CD4-positive, alpha-beta T cell (primary cell): ENCODE results near the gene LARGE1. TPM values are rescaled to one million over a fixed set of nuclear protein-coding genes. Genes with fewer than 3 reads are reported as not detected.

Experiments used
- ATAC-seq: fragments of 200-7000 bp; cut with Tn5 transposase; one replicate; pipeline ENCODE4 v1.10.0; 2022; ENCODE audit warnings: mild to moderate bottlenecking; ENCODE audit not compliant: poor library complexity
- CTCF ChIA-PET: fragments of 350-600 bp; sonication (Branson Sonifier 250); formaldehyde crosslinking; loops from one replicate; lab custom pipeline; 2021; ENCODE audit warnings: antibody characterized with exemption, inconsistent platforms; lab: Charles Lee
- POLR2A ChIA-PET: fragments of 350-600 bp; sonication (Branson Sonifier 250); formaldehyde crosslinking; loops from one replicate; lab custom pipeline; 2021; ENCODE audit warnings: antibody characterized with exemption, inconsistent platforms; lab: Charles Lee
- DNase-seq, 14 experiments: peaks; one replicate each; pipeline ENCODE4 v3.0.0-alpha.2; 2013 to 2020; ENCODE audit warnings: mixed read lengths in 2 of 14
- H3K27ac ChIP-seq, 2 donors: one replicate each; pipeline versions ENCODE4 v1.5.1 to v1.7.0; 2013; ENCODE audit warnings: low read length in 2 of 2, low read depth in 1 of 2, mild to moderate bottlenecking in 1 of 2
- H3K27me3 ChIP-seq, 2 experiments: 1 replicate in 1 of 2; 2 replicates in 1 of 2; pipeline versions ENCODE4 v1.6.1 to v1.7.0; 2013; ENCODE audit warnings: low read length in 2 of 2, control low read depth in 1 of 2, mild to moderate bottlenecking in 1 of 2, moderate library complexity in 1 of 2; ENCODE audit not compliant: insufficient read depth in 2 of 2, control insufficient read depth in 1 of 2
- H3K36me3 ChIP-seq: one replicate; pipeline ENCODE4 v1.6.1; 2013; ENCODE audit warnings: low read length, control low read depth; ENCODE audit not compliant: insufficient read depth
- H3K4me1 ChIP-seq: one replicate; pipeline ENCODE4 v1.6.1; 2013; ENCODE audit warnings: low read length, control low read depth; ENCODE audit not compliant: insufficient read depth
- H3K4me3 ChIP-seq: one replicate; pipeline ENCODE4 v1.5.1; 2013; ENCODE audit warnings: mild to moderate bottlenecking, low read length, moderate library complexity
- H3K9me3 ChIP-seq, 2 experiments: 1 replicate in 1 of 2; 2 replicates in 1 of 2; pipeline versions ENCODE4 v1.6.1 to v1.7.0; 2013; ENCODE audit warnings: low read length in 2 of 2, mild to moderate bottlenecking in 2 of 2, control low read depth in 1 of 2, moderate library complexity in 1 of 2; ENCODE audit not compliant: control insufficient read depth in 1 of 2, insufficient read depth in 1 of 2
- H3K27ac Mint-ChIP-seq: one replicate; pipeline ENCODE4 v1.8.0; 2020; ENCODE audit warnings: mixed read lengths
- H3K27me3 Mint-ChIP-seq: one replicate; pipeline ENCODE4 v1.8.0; 2021; ENCODE audit warnings: mixed read lengths
- H3K36me3 Mint-ChIP-seq: one replicate; pipeline ENCODE4 v1.8.0; 2021; ENCODE audit warnings: low read depth, mixed read lengths
- H3K4me1 Mint-ChIP-seq: one replicate; pipeline ENCODE4 v1.8.0; 2021; ENCODE audit warnings: low read depth, mixed read lengths
- H3K4me3 Mint-ChIP-seq: one replicate; pipeline ENCODE4 v1.8.0; 2020; ENCODE audit warnings: mild to moderate bottlenecking, mixed read lengths
- H3K9me3 Mint-ChIP-seq: one replicate; pipeline ENCODE4 v1.8.0; 2020; ENCODE audit warnings: mixed read lengths
- CTCF ChIP-seq: fragments of 200-600 bp; IDR thresholded peaks from one replicate; pipeline ENCODE4 v1.8.0; 2022; ENCODE audit warnings: antibody characterized with exemption, mild to moderate bottlenecking
- intact Hi-C, 2 experiments: fragments of 100-400 bp; cut with DNase I in 1 of 2; cut with micrococcal nuclease in 1 of 2; formaldehyde crosslinking; loops; one replicate each; pipeline versions ENCODE4 v1.15.1 to v1.9.0; 2023 to 2025; cut with DNase I, micrococcal nuclease
- total RNA-seq, 174 experiments: library from RNA in 2 of 174; stranded (reverse) in 2 of 174; gene quantifications; one replicate each; pipeline ENCODE4 v1.2.3 and lab custom pipeline; 2021 to 2026

The LARGE1 gene
- total RNA-seq, 2 experiments from 2014 or later, result 0.14 to 0.70 TPM

DNA sequence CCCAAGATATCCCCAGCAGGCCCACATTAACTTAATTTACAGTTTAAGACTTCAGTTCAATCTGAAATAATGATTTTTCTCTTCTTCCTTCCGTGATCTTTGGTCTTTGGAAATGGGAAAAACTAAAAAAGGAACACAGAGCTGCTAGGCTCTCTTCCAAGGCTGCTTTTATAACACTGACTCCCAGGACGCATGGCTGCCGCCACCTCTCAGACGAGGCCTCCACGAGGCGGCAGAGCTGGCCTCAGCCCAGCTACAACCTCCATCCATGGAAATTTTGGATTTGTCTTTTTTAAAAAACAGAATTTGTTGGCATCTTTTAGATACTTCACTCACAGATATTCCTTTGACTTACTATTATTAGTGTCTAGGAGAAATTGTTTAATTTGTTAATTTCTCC, 476.6 kb downstream of the LARGE1 start:
- H3K27ac ChIP-seq, result no peak overlapping the region
- no peaks in the 10 kb centered on the region for H3K36me3 ChIP-seq
- ATAC-seq (no peak), DNase-seq (no peak)
- H3K27me3 ChIP-seq, result no peaks in the 10 kb centered on the region
- no peaks in the 10 kb centered on the region for H3K27me3 Mint-ChIP-seq
- H3K36me3 Mint-ChIP-seq, result no peaks in the 10 kb centered on the region
- TF ChIP-seq CTCF, result no peak
- POLR2A ChIA-PET, result no interaction called here
- H3K9me3 ChIP-seq, result peaks cover 0 to 20% of the 10 kb centered on the region in 2 experiments
- no peaks in the 10 kb centered on the region for H3K9me3 Mint-ChIP-seq
- no peaks in the 10 kb centered on the region for H3K4me1 Mint-ChIP-seq
- H3K27ac Mint-ChIP-seq, result no peak overlapping the region
- no peak overlapping the region for H3K4me3 Mint-ChIP-seq
- H3K4me3 ChIP-seq, result no peak overlapping the region
- intact Hi-C loops, result no loop called here
- CTCF ChIA-PET, result no interaction called here
- no peaks in the 10 kb centered on the region for H3K4me1 ChIP-seq

GRCh38 chr22:33440756-33441155, 479.5 kb downstream of the LARGE1 start:
- no peaks in the 10 kb centered on the region for H3K36me3 Mint-ChIP-seq
- no peaks in the 10 kb centered on the region for H3K27me3 Mint-ChIP-seq
- H3K4me3 Mint-ChIP-seq, result no peak overlapping the region
- no peaks in the 10 kb centered on the region for H3K27me3 ChIP-seq
- TF ChIP-seq CTCF, result no peak
- no peak overlapping the region for H3K27ac Mint-ChIP-seq
- no peak overlapping the region for H3K4me3 ChIP-seq
- ChIA-PET CTCF (no interaction called here), POLR2A (no interaction called here)
- intact Hi-C loops, result no loop called here
- no peak overlapping the region for H3K27ac ChIP-seq
- no peaks in the 10 kb centered on the region for H3K4me1 Mint-ChIP-seq
- H3K36me3 ChIP-seq, result no peaks in the 10 kb centered on the region
- no peaks in the 10 kb centered on the region for H3K9me3 Mint-ChIP-seq
- DNase-seq, result no peak
- ATAC-seq, result no peak
- H3K4me1 ChIP-seq, result no peaks in the 10 kb centered on the region
- peaks cover 0 to 11% of the 10 kb centered on the region in 2 experiments for H3K9me3 ChIP-seq

- no peak for ATAC-seq
- no peaks in the 10 kb centered on the region for H3K27me3 ChIP-seq
- ChIA-PET CTCF (no interaction called here), POLR2A (no interaction called here)
- Mint-ChIP-seq H3K9me3 (no peaks in the 10 kb centered on the region), H3K4me3 (no peak overlapping the region), H3K27me3 (no peaks in the 10 kb centered on the region), H3K4me1 (no peaks in the 10 kb centered on the region), H3K27ac (no peak overlapping the region), H3K36me3 (no peaks in the 10 kb centered on the region)
- no peaks in the 10 kb centered on the region for H3K36me3 ChIP-seq
- no peak for TF ChIP-seq CTCF
- H3K9me3 ChIP-seq, result peaks cover 0 to 6% of the 10 kb centered on the region in 2 experiments
- no peak for DNase-seq
- H3K4me1 ChIP-seq, result no peaks in the 10 kb centered on the region
- no peak overlapping the region for H3K27ac ChIP-seq
- intact Hi-C loops, result no loop called here
- no peak overlapping the region for H3K4me3 ChIP-seq
Observed at GRCh38 chr22:33438273-33438672, 482.0 kb downstream of the LARGE1 start.
